HG02763 (cell line): ENCODE data around the gene SMPDL3A.
A peak's percentile ranks its signal among the peaks of the same experiment; 100 is the strongest.

Source experiments
- ATAC-seq: cut with Tn5 transposase; IDR thresholded peaks from one replicate; pipeline ENCODE4 v1.9.1; 2021; ENCODE audit warnings: mild to moderate bottlenecking, moderate library complexity; ENCODE audit not compliant: unreplicated experiment

Gene SMPDL3A

DNA sequence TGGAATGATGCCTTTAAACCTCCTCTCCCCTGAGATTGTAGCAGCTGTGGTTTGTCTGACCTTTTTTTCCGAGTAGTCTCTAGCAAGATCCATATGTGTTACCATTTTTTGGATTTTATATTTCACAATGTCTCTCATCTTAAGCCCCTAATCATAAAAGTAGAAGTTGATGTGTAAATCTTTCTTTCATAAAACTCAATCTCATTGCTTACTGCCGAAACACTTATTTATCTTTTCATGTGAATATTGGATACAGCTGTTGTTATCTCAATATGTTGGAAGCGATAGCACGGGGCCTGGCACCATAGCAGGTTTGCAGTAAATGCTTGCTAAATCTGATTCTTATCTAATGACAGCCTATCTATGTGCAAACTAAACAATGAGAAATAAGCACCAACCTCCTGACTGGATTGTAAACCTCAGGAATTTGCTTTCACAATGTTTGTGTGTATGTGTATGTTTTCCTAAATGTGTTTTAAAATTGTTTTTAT is 14.2 kb downstream of the SMPDL3A start:
- ATAC-seq, result no peak

DNA sequence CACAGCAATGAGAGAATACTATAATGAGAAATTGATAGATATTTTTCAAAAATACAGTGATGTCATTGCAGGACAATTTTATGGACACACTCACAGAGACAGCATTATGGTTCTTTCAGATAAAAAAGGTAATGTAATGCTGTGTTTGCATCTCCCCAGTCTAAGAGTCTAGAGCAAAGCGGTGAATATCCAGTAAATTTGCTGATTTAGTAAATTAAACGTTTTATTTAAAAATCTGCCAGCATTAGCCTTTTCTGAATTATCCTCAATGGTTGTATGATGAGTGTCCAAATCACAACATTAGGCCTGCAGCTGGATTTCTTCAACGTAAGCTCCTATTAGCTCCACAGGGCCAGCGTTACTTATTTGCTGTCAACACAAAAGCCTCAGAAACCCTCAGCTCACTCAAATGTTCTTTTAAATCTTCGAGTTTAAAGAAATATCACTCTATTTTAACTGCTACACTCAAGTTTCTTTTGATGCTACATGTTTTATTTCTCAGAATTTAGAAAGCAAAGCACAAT is 16.0 kb downstream of the SMPDL3A start:
- ATAC-seq, result no peak

DNA sequence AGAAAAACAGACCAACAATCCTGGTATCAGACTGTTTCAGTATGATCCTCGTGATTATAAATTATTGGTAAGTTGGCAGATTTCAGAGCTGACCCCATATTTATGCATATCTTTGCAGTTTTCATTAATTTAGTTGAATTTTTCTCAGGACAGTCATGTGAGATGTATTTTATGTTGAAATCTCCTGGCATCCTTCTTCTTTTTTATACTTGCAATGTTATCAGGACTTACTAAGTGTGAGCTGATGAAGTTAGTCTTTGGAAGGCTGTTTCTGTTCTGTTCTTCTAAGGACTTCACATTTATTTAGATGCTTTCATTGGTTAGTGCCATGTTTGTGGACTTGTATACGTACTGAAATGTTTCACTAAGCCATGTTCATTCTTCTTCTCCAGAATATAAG is 17.2 kb downstream of the SMPDL3A start:
- no peak for ATAC-seq

DNA sequence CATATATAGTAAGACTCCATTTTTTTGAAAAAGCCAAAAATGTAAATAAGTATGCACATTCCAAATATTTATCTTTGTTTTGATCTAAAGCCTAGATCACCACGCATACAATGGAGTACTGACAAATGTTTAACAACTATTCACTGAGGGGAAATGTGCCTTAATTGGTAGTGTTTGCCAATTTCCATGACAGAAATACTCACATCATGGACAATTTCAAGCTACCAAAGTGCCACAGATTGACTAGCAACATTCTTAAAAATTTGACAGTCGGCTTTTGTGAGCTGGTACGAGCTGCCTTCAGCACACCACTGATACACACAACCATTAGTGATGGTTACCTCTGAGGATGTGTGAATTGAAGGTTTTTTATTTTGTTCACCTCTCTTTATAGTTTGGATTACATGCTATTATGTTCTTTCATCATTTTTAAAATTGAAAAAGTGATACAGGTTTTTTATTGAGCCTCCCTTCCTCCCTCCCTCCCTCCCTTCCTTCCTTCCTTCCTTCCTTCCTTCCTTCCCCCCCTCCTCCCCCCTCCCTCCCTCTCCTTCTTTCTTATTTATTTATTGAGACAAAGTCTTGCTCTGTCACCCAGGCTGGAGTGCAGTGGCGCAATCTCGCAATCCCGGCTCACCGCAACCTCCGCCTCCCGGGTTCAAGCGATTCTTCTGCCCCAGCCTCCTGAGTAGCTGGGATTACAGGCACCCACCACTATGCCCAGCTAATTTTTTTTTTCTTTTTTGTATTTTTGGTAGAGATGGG is 19.2 kb downstream of the SMPDL3A start:
- ATAC-seq, result no peak

DNA sequence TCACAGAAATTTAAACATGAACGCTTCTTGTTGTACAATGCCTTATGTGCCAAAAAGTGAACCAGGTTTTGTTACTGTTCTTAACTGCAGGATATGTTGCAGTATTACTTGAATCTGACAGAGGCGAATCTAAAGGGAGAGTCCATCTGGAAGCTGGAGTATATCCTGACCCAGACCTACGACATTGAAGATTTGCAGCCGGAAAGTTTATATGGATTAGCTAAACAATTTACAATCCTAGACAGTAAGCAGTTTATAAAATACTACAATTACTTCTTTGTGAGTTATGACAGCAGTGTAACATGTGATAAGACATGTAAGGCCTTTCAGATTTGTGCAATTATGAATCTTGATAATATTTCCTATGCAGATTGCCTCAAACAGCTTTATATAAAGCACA is 19.9 kb downstream of the SMPDL3A start:
- no peak for ATAC-seq

DNA sequence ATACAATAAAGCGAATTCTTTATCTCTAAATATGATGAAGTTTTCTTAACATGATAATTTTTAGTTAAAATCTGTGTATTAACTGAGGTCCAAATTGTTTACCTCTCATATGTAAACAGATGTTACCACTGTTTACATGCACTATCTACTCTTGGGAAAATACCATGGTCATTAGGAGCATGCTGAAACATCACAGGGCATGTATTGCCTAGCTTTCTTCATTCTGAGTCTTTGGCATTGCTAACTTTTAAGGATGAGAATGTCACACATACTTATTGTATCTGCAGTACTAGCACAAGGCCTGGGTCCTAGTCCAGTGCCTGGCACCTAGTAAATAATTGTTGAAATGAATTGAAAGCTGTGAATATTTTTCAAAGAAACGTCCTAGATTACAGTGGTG is 20.6 kb downstream of the SMPDL3A start:
- ATAC-seq, result no peak

DNA sequence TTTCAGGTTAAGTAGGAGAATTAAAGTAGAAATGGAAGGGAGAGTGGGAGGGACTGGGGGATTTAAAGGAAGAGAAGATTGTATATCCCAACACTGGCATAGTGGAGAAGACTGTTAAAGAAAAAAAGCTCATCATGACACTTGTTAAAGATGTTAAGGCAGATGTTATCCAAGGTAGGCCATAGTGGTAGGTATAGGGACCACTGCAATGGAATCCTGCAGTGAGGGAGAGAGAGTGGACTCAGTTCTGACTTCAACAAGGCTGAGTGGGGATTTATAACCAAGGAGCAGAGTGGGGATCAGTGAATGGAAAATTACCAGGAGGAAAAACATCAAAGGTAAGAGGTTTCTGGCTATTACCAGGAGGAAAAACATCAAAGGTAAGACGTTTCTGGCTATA is 21.1 kb downstream of the SMPDL3A start:
- no peak for ATAC-seq

DNA sequence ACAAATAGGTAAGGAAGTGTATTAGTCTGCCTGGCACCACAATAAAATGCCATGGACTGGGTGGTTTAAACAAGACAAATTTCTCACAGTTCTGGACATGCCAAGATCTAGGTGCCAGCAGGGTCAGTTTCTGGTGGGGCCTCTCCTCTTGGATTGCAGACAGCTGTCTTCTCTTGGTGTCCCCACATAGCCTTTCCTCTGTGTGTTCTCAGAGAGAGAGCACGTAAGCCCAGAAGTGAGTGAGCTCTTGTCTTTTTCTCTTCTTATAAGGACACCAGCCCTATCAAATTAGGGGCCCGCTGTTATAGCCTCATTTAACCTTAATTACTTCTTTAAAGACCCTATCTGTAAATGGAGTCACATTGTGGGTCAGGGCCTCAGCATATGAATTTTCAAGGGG is 28.3 kb downstream of the SMPDL3A start:
- ATAC-seq, result no peak

DNA sequence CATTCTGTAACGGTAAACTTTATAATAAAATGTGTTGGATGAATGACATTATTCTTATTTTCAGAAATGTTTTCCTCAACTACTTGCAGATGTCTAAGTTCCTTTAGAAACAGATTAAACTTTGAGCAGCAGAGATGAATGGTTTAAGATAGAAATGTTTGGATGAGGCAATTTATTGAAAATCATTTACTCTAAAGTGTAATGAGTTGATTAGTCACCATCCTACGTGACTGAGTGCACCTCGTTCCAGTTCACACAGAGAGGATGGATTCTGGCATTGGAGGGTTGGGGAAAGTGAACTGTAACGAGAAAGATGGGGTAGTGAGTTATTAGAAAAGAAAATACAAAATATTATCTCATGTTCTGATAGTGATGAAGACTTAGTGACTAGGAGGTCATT is 28.7 kb downstream of the SMPDL3A start:
- no peak for ATAC-seq

DNA sequence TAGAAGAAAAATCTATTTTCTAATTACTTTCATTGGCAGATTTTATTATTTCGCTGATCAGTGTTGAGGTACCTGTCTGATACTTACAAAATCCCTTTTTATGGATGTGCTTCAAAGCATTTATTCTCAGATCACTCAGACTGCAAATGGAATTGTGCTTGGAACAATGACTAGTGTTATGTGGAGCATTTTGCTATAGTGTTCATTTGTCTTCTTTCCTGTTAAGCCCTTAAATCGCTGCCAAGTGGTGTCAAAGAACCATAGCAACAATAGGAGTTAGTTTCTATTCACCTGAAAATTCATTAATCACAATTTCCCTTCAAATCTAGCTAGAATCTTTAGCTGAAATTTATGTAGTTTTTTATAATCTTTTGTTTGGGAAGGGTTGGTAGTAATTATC is 29.8 kb downstream of the SMPDL3A start:
- no peak for ATAC-seq

DNA sequence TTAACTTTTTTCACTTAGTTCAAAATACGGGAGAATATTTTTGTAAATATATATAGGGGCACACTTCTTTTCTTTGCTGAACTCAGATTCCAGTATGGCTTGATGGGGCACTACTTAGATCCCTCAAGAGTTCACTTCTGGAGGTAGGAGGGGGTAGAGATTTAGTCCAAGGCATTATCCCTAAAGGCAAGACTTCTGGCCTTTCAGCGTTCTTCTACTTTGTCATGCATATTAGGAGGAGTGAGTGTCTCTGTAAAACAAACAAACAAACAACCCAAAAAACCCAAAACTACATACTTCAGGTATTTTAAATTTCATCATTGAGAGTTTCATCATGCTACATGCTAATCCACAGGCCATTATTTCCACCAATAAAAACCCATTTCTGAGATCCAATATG is 32.0 kb downstream of the SMPDL3A start:
- ATAC-seq, result no peak

DNA sequence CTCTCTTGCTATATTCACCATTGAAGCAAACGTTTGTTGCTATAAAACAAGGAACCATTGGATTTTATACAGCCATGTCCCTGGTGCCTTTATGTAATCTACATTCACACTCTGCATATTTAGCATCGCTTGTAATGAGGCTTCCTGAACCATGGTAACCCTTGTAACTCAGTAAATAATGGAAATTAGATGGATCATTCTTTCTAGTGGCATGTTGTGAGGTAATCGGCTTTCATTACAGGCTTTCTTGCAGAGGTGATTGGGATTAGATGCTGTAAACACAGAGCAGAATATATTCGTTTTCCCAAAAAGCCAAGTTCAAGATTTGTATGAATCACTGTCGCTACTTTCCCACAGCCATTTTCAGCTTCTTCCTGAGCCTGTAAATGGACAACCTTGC is 36.1 kb downstream of the SMPDL3A start:
- no peak for ATAC-seq

DNA sequence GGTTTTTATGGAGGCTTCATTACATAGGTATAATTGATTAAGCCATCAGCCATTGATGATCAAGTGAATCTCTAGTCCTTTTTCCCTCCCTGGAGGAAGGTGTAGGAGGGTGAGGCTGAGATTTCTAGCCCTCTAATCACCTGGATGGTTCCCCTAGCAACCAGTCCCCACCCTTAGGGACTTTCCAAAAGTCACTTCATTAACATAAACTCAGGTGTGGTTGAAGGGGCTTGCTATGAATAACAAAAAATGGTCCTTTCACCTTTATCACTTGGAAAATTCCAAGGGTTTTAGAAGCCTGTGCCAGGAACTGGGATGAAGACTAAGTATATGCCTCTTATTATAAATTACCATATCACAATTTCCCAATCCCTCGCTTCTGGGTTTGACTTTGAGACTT is 40.4 kb downstream of the SMPDL3A start:
- no peak for ATAC-seq

DNA sequence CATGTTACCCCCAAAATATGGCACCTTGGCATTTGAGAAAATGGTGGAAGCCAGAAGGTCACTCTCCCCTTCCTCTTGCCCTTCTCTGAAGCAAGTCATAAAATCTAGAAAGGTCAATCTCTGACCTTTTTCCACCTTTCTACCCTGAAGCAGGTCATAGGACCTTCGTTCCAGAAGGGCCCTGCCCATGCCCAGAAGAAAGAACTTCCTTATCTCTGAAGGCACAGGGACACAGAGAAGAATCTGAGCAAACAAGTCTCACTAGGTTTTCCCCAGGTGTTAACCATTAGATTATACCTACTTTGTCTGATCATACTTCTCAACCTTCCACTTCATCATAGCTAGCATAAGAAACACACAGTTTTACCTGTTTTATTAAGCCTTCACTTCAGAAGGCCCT is 42.5 kb downstream of the SMPDL3A start:
- ATAC-seq, result no peak

DNA sequence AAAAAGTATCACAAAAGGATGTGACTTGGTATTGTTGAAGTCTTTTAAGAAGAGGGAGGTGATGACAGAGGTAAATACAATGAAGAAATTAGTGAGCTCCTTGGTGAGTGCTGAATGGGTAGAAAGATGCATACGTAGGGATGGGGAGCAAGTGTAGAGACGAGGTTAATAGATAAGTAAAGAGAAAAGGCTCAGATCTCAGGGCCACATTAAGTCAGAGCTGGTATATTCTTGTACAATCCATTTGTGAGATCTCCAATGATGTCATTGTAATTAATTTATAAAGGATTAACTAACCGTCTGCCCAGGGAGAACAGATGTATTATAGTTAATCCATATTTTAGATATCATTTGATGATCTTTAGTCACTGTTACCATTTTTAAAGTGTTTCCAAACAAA is 43.4 kb downstream of the SMPDL3A start:
- ATAC-seq, result no peak

DNA sequence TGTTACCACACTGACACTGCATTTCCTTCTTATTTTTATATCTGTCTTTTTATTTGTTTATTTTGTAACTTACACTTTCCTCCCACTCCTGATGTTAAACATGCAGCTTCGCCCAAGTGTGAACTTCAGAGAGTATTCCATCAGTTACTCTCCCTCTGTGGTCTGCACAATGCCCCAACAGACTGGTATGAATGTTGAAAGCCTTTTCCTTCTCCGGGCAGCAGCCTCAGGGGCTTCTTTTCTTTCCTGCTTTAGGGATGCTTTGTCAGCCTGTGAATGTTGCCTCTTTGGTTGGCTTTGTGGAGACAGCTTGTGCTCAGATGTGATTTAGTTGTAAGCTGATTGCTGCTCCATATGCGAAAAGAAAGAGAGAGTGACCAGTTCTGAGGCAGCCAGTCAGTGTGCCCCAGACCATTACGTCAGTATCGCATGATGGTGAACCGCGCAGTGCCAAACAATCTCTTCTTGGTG is 44.0 kb downstream of the SMPDL3A start:
- ATAC-seq, result no peak

DNA sequence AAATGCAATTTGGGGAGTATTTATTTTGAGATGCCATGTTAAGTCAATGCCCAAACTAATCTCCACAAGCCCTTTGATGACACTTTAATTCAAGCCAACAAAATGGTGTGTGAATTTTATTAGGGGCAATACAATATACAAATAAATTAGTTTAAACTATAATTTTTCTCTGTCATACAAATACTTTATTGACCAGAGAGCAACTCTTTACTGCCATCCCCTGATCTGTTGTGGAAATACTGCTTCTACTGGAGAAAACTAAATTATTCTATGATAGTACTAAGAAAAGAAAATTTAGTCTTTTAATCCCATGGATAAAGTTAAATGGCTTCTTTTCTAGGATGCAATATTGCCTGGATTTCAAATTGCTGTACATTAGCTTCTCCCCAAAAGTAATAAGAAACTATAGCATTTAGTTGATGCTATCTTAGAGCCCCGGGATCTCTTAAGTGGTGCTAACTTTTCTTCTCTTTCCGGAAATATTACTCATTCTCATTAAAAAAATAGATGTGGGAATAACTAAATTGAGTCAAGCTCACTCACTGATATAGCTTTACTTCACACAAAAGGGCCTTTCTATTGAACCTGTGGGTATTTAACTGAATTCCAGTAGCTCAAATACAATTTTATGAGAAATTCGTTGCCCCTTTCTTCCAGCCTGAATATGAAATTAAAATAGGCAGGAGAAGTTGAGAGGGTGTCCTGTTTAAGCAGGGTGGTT is 49.2 kb downstream of the SMPDL3A start:
- ATAC-seq, result no peak

DNA sequence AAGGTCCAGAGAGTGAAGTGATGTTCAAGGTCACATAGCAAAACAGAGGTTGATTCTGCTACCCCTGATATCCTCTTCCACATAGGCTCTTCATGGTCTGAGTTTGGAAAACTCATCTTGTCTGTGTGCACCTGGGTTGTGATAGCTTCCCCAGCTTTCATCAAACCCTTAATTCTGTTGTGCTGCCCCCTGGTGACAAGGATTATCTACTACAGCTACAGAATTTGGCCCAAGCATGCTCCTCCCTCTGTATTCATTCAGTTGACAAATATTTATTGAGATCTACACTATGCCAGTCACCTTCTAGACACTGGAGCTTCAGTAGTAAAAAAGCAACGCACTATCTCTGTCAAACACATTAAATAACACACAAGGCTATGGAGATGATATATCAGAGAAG is 50.4 kb downstream of the SMPDL3A start:
- peak; percentile 77 for ATAC-seq

DNA sequence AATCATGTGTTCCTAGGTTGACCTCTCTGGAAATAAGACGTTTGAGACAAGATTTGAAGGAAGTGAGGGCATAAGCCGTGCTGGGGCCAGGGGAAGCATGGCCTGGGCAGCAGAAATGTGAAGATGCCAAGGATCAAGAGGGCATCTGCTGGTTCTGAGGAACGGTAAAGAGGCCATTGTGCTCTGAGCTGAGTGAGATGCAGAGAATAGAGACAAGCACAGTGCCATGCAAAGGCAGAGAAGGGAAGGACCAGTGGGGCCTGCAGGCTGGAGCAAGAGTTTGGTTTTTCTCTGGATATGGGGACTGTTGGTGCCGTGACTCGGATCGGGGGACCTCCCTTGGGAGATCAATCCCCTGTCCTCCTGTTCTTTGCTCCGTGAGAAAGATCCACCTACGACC is 50.8 kb downstream of the SMPDL3A start:
- no peak for ATAC-seq

DNA sequence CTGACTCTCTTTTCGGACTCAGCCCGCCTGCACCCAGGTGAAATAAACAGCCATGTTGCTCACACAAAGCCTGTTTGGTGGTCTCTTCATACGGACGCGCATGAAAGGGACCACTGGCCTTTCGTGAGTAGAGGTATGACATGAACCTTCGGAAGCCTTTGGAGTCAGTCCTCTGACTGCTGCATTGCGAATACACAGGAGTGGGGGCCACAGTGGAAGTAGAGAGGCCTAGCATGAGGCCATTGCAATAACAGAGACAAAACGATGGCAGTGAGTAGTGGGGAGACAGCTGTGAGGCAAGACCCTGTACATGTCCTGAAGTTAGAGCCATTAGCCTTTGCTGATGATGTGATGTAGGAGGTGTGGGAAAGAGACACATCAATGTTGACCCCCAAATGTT is 56.4 kb downstream of the SMPDL3A start:
- no peak for ATAC-seq

DNA sequence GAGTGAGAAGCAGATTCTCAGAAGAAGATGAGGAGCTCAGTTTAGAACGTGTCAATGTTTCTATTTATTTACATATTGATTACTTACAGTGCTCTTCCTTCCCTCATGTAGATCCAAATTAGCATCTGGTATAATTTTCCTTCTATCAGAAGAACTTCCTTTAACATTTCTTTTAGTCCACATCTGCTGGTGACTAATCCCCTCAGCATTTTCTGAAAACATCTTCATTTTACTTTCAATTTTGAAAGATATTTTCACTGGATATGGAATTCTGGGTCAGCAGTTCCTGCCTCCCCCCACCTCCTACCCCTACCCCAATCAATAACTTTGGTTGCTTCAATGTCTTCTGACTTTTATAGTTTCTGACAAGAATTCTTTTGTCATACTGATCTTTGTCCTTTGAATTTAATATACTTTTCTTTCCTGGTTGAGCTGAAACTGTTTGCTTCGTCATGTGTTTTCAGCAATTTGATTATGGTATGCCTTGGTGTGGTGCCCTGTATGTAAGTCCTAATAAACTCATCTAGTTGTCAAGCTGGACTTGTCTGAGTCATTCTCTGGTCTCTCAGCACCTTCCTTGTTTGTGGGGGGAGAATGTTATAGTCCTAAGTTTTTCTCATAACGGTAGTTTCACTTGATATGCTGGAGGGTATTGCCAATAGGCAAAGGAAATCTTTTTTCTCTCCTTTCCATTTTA is 57.0 kb downstream of the SMPDL3A start:
- ATAC-seq, result no peak
